Fibroblast of mammary gland (primary cell): ENCODE measurements around the gene SH3GL2.

ENCODE experiments used
- DNase-seq: peaks from one replicate; pipeline ENCODE4 v3.0.0-alpha.2; 2010; ENCODE audit warnings: low read depth
- H3K4me3 ChIP-seq: 2 replicates; pipeline ENCODE4 v1.5.1; 2011; ENCODE audit warnings: low read depth, mild to moderate bottlenecking, low read length, moderate library complexity; ENCODE audit not compliant: control insufficient read depth
- CTCF ChIP-seq: conservative IDR thresholded peaks from 2 replicates; pipeline ENCODE4 v1.5.1; 2011; ENCODE audit warnings: low read depth, low read length, inconsistent platforms; ENCODE audit not compliant: control insufficient read depth, insufficient read depth

SH3GL2 gene

GRCh38 chr9:17658237-17658636 is 79.4 kb downstream of the SH3GL2 start:
- DNase-seq: no peak
- H3K4me3 ChIP-seq: no peak overlapping the region
- no peak for TF ChIP-seq CTCF

DNA sequence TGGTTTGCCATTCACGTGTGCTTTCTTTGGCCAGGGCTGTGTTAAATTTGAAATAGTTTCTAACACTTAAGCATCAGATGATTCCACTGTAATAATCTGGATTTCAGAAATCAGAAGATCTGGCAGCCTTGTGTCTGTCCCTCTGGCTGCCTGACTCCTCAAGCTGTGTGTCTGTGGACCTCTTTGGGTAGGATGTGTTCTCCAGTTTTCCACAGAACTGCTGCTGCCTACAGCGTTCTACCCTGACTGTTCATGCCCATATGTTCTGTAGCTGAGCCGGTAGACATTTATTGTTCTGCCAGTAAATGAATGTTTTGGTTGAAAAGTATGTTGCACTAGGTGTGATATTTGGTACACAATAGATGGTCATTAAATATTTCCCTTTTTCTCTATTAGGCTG is 81.3 kb downstream of the SH3GL2 start:
- no peak overlapping the region for H3K4me3 ChIP-seq
- no peak for TF ChIP-seq CTCF
- no peak for DNase-seq

GRCh38 chr9:17665450-17665849 is 86.6 kb downstream of the SH3GL2 start:
- DNase-seq: no peak
- TF ChIP-seq CTCF: no peak
- no peak overlapping the region for H3K4me3 ChIP-seq

- H3K4me3 ChIP-seq: no peak overlapping the region
- no peak for TF ChIP-seq CTCF
- no peak for DNase-seq
Measured at GRCh38 chr9:17669206-17669605, 90.3 kb downstream of the SH3GL2 start.

DNA sequence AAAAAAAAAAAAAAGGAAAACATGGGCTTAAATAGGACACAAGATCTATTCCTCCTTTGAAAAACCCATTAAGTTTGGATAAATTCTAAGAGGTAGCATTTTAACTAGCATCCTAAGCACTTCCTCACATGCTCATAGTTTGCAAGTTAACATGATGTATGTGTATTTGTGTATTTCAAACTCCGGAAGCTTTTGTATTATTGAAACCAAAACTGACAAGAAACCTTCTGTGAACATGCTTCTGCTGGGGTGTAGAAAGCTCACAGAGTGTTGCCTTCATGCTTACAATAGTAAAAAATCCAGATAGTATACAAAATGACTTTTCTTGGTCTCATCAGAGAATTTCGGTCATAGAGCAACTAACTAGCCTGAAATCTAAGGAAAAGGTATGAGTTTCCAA is 103.8 kb downstream of the SH3GL2 start:
- no peak for DNase-seq
- TF ChIP-seq CTCF: no peak
- H3K4me3 ChIP-seq: no peak overlapping the region

- DNase-seq: no peak
- no peak overlapping the region for H3K4me3 ChIP-seq
- no peak for TF ChIP-seq CTCF
Measured at GRCh38 chr9:17688834-17689233, 110.0 kb downstream of the SH3GL2 start.

DNA sequence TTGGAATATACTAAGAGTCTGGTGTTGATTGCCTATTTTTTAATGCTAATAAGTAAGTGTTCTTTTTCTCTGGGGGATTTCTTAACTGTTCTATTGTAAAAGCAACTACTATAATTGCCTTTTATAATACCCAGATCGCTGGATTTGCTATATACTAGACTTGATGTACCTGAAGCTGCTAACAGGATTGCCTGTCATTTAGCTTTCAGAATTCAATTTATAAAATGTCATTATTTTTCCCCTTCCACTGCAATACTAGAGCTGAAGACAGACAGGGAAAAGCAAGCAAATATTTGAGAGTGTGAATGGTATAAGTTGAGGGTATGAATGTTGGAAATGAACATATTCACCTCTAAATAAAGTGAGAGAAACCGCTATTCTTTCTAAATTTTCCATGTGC is 115.5 kb downstream of the SH3GL2 start:
- H3K4me3 ChIP-seq: no peak overlapping the region
- DNase-seq: no peak
- no peak for TF ChIP-seq CTCF
